GM06990 (cell line): ENCODE results near the gene PRRX1.

Source experiments
- DNase-seq: peaks from one replicate; pipeline ENCODE4 v3.0.0-alpha.2; 2011; ENCODE audit not compliant: insufficient read length; ENCODE audit errors: extremely low read depth
- H3K27me3 ChIP-seq: replicated peaks from 2 replicates; pipeline ENCODE4 v1.6.0; 2011; ENCODE audit warnings: low read length; ENCODE audit not compliant: control insufficient read depth, insufficient read depth
- H3K36me3 ChIP-seq: 2 replicates; pipeline ENCODE4 v1.5.1; 2011; ENCODE audit warnings: low read length; ENCODE audit not compliant: control insufficient read depth, insufficient read depth
- H3K4me3 ChIP-seq: replicated peaks from 2 replicates; pipeline ENCODE4 v1.5.1; 2011; ENCODE audit warnings: low read depth, mild to moderate bottlenecking, control low read depth, low read length
- CTCF ChIP-seq: IDR thresholded peaks from 2 replicates; pipeline ENCODE4 v1.5.1; 2011; ENCODE audit warnings: low read length, control low read depth, mild to moderate bottlenecking, inconsistent platforms; ENCODE audit not compliant: insufficient read depth, poor library complexity, severe bottlenecking

Gene PRRX1

GRCh38 chr1:170725326-170725725 is 61.4 kb downstream of the PRRX1 start:
- TF ChIP-seq CTCF = no peak
- Histone ChIP-seq H3K27me3 (no peaks in the 10 kb centered on the region), H3K4me3 (no peak overlapping the region), H3K36me3 (no peaks in the 10 kb centered on the region)
- DNase-seq = no peak

GRCh38 chr1:170727963-170728362 is 64.0 kb downstream of the PRRX1 start:
- H3K27me3 ChIP-seq = no peaks in the 10 kb centered on the region
- no peak for TF ChIP-seq CTCF
- H3K36me3 ChIP-seq = no peaks in the 10 kb centered on the region
- no peak for DNase-seq
- no peak overlapping the region for H3K4me3 ChIP-seq

GRCh38 chr1:170729225-170730002 is 65.5 kb downstream of the PRRX1 start:
- DNase-seq = no peak
- TF ChIP-seq CTCF = no peak
- H3K27me3 ChIP-seq = no peaks in the 10 kb centered on the region

GRCh38 chr1:170730014-170730413 is 66.1 kb downstream of the PRRX1 start:
- H3K4me3 ChIP-seq = no peak overlapping the region
- no peak for TF ChIP-seq CTCF
- no peak for DNase-seq
- H3K27me3 ChIP-seq = no peaks in the 10 kb centered on the region
- H3K36me3 ChIP-seq = no peaks in the 10 kb centered on the region

More at GRCh38 chr1:170729225-170730002, 65.5 kb downstream of the PRRX1 start:
- Histone ChIP-seq H3K4me3 (no peak overlapping the region), H3K36me3 (no peaks in the 10 kb centered on the region)

- no peaks in the 10 kb centered on the region for H3K36me3 ChIP-seq
- DNase-seq = no peak
- no peak overlapping the region for H3K4me3 ChIP-seq
These were observed 66.5 kb downstream of the PRRX1 start for GRCh38 chr1:170730438-170730837.

More at GRCh38 chr1:170730438-170730837, 66.5 kb downstream of the PRRX1 start:
- no peak for TF ChIP-seq CTCF
- no peaks in the 10 kb centered on the region for H3K27me3 ChIP-seq
